Activated naive CD8-positive, alpha-beta T cell treated with anti-CD3 and anti-CD28 coated beads, Interleukin-2, amount 50 U/mL, for 24 hours (primary cell): Measurements from ENCODE around the gene ANO6.

Source experiments
- ATAC-seq: fragments of 150-1000 bp; cut with Tn5 transposase; one replicate; pipeline ENCODE4 v1.10.0; 2021
- DNase-seq: peaks from one replicate; pipeline ENCODE4 v3.0.0; 2021
- H3K27ac Mint-ChIP-seq: one replicate; pipeline ENCODE4 v1.8.0; 2021; ENCODE audit warnings: mild to moderate bottlenecking, mixed read lengths
- H3K27me3 Mint-ChIP-seq: one replicate; pipeline ENCODE4 v1.8.0; 2021; ENCODE audit warnings: mixed read lengths
- H3K36me3 Mint-ChIP-seq: one replicate; pipeline ENCODE4 v1.8.0; 2021; ENCODE audit warnings: low read depth, mixed read lengths
- H3K4me1 Mint-ChIP-seq: one replicate; pipeline ENCODE4 v1.8.0; 2021; ENCODE audit warnings: mixed read lengths
- H3K4me3 Mint-ChIP-seq: one replicate; pipeline ENCODE4 v1.8.0; 2021; ENCODE audit warnings: mild to moderate bottlenecking, moderate library complexity, mixed read lengths
- H3K9me3 Mint-ChIP-seq: one replicate; pipeline ENCODE4 v1.8.0; 2021; ENCODE audit warnings: mixed read lengths

Gene ANO6

DNA sequence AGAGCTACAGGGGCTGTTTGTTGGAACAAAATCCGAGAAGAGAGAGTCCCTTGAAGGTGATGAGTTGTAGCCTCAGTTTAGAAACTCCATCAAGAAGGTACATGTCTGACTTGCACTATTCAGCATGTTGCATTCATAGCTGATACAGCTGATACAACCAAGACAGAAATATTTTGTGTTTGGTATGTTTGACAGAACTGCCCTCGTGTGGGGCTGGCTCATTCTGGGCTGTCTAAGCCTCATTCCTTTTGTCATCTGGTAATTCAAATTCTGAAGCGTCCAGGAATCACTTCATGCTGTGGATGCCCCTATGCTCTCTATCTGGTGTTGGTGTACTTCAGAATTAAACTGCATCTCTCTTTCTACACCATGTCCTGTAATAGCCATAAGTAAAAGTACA is 126.3 kb downstream of the ANO6 start:
- no peak for ATAC-seq
- H3K27me3 Mint-ChIP-seq, result no peaks in the 10 kb centered on the region

DNA sequence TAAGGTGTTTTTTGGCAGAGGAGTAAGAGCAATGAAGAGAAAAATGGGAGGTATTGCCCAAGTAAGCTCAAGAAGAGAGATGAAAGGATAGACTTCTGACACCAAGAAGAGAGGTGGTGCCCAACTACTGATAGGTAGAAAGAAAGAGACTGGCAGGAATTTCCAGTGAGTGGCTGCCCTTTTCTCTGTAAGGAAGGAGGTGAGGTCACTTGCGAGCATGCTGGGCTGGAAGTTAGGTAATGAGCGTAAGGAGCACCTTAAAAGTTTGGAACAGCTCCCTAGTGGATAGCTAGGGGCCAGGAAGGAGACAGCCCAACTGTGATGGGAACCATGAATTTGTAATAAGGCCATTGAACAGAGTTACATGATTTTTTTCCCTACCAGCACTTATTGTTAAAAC is 127.0 kb downstream of the ANO6 start:
- no peak overlapping the region for H3K27ac Mint-ChIP-seq
- H3K9me3 Mint-ChIP-seq, result no peaks in the 10 kb centered on the region
- no peaks in the 10 kb centered on the region for H3K27me3 Mint-ChIP-seq
- H3K36me3 Mint-ChIP-seq, result peaks cover 9% of the 10 kb centered on the region
- ATAC-seq (peak; percentile 38), DNase-seq (no peak)
- no peak overlapping the region for H3K4me3 Mint-ChIP-seq
- H3K4me1 Mint-ChIP-seq, result peaks cover 10% of the 10 kb centered on the region

More for the DNA sequence above, 126.3 kb downstream of the ANO6 start:
- Mint-ChIP-seq H3K27ac (no peak overlapping the region), H3K36me3 (peaks cover 7% of the 10 kb centered on the region), H3K9me3 (no peaks in the 10 kb centered on the region), H3K4me3 (no peak overlapping the region), H3K4me1 (peaks cover 10% of the 10 kb centered on the region)
- no peak for DNase-seq

GRCh38 chr12:45343269-45344051 is 127.6 kb downstream of the ANO6 start:
- peaks cover 15% of the 10 kb centered on the region for H3K36me3 Mint-ChIP-seq
- no peaks in the 10 kb centered on the region for H3K27me3 Mint-ChIP-seq
- H3K4me3 Mint-ChIP-seq, result no peak overlapping the region
- DNase-seq, result no peak
- H3K4me1 Mint-ChIP-seq, result peaks cover 10% of the 10 kb centered on the region
- no peaks in the 10 kb centered on the region for H3K9me3 Mint-ChIP-seq
- no peak overlapping the region for H3K27ac Mint-ChIP-seq
- peak; percentile 99 for ATAC-seq

DNA sequence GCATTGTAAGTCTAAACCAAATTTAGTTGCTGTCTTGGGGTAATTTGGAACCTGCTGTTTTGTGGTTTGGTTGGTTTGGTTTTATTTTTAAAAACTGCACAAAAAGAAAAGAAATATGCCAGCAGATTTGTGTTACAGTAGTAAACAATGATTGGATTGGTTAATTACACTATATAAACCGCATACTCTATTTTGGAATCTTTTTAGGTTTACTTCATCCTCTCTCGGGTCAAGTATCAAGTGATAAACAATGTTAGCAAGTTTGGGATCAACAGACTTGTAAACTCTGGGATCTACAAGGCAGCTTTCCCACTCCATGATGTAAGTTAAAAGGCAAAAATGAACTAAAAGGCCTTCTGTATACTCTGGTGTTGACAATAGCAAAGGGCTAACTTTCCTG is 132.4 kb downstream of the ANO6 start:
- ATAC-seq (no peak), DNase-seq (no peak)
- H3K4me1 Mint-ChIP-seq, result peaks cover 2% of the 10 kb centered on the region
- H3K36me3 Mint-ChIP-seq, result peaks cover 51% of the 10 kb centered on the region
- no peak overlapping the region for H3K4me3 Mint-ChIP-seq
- H3K9me3 Mint-ChIP-seq, result no peaks in the 10 kb centered on the region
- no peak overlapping the region for H3K27ac Mint-ChIP-seq
- H3K27me3 Mint-ChIP-seq, result no peaks in the 10 kb centered on the region

GRCh38 chr12:45348986-45349385 is 133.1 kb downstream of the ANO6 start:
- Mint-ChIP-seq H3K27me3 (no peaks in the 10 kb centered on the region), H3K9me3 (no peaks in the 10 kb centered on the region), H3K4me1 (peaks cover 3% of the 10 kb centered on the region), H3K36me3 (peaks cover 52% of the 10 kb centered on the region), H3K4me3 (no peak overlapping the region), H3K27ac (no peak overlapping the region)
- ATAC-seq, result no peak
- no peak for DNase-seq

DNA sequence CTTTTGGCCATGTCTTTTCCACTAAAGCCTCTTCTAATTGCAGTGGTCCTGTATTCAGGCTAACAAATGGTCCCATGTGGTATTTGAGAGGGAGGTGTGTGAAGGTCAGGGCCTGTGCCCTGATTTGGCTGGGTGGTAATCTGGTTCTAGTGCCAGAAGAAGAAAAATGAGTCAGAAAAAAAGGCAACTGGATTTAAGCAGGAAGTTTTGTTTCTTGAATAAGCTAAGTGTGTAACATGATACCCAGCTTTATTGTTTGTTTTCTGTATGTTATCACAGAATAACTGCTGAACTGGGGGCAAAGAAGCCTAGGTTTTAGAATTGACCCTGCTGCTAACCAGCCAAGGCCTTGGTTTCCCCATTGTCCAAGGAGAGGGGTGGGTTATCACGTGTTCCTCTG is 134.0 kb downstream of the ANO6 start:
- DNase-seq (no peak), ATAC-seq (no peak)
- Mint-ChIP-seq H3K36me3 (peaks cover 57% of the 10 kb centered on the region), H3K4me1 (peaks cover 3% of the 10 kb centered on the region), H3K27me3 (no peaks in the 10 kb centered on the region), H3K4me3 (no peak overlapping the region), H3K9me3 (no peaks in the 10 kb centered on the region), H3K27ac (no peak overlapping the region)

GRCh38 chr12:45350861-45351260 is 135.0 kb downstream of the ANO6 start:
- H3K36me3 Mint-ChIP-seq, result peaks cover 63% of the 10 kb centered on the region
- H3K4me1 Mint-ChIP-seq, result peaks cover 3% of the 10 kb centered on the region
- no peaks in the 10 kb centered on the region for H3K9me3 Mint-ChIP-seq
- no peaks in the 10 kb centered on the region for H3K27me3 Mint-ChIP-seq
- no peak overlapping the region for H3K27ac Mint-ChIP-seq
- no peak overlapping the region for H3K4me3 Mint-ChIP-seq
- DNase-seq (no peak), ATAC-seq (no peak)

DNA sequence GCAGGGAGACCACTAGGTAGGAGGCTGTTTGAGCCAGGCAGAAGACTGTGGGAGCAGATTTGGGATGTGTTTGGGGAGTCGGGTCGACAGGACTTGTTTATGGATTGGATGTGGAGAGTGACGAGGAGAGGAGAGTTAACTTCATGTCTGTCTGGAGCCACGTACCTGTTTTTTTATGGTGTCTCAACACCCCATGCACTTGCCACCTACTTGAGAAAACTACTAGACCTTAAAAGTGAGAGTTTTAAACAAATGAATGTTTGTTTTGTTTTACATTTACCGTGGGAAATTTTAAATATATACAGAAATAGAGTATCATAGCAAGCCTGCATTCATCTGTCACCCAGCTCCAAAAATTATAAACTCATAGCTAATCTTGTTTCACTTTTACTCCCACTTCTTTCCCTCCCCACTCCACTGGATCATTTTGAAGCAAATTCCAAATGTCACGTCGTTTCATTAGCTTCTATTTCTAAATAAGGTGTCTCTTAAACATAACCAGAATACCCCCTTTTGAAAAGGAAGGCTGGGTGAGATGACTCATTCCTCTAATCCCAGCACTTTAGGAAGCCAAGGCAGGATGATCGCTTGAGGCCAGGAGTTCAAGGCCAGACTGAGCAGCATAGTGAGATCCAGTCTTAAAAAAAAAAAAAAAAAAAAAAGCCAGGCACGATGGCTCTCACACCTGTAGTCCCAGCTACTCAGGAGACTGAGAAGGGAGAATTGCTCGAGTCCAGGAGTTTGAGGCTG is 136.2 kb downstream of the ANO6 start:
- Mint-ChIP-seq H3K4me3 (no peak overlapping the region), H3K4me1 (peaks cover 3% of the 10 kb centered on the region), H3K27ac (peak overlapping the region; percentile 23), H3K36me3 (peaks cover 63% of the 10 kb centered on the region), H3K9me3 (no peaks in the 10 kb centered on the region), H3K27me3 (no peaks in the 10 kb centered on the region)
- ATAC-seq, result no peak
- no peak for DNase-seq

GRCh38 chr12:45353944-45354343 is 138.0 kb downstream of the ANO6 start:
- H3K27me3 Mint-ChIP-seq, result no peaks in the 10 kb centered on the region
- ATAC-seq (no peak), DNase-seq (no peak)
- H3K4me3 Mint-ChIP-seq, result no peak overlapping the region
- H3K9me3 Mint-ChIP-seq, result no peaks in the 10 kb centered on the region
- H3K36me3 Mint-ChIP-seq, result peaks cover 61% of the 10 kb centered on the region
- peaks cover 3% of the 10 kb centered on the region for H3K4me1 Mint-ChIP-seq
- H3K27ac Mint-ChIP-seq, result peak overlapping the region; percentile 23

- Mint-ChIP-seq H3K27me3 (no peaks in the 10 kb centered on the region), H3K9me3 (no peaks in the 10 kb centered on the region), H3K36me3 (peaks cover 60% of the 10 kb centered on the region), H3K27ac (peak overlapping the region; percentile 23), H3K4me1 (peaks cover 3% of the 10 kb centered on the region), H3K4me3 (no peak overlapping the region)
- DNase-seq (no peak), ATAC-seq (peak; percentile 24)
Measured at GRCh38 chr12:45354399-45354798, 138.5 kb downstream of the ANO6 start.

DNA sequence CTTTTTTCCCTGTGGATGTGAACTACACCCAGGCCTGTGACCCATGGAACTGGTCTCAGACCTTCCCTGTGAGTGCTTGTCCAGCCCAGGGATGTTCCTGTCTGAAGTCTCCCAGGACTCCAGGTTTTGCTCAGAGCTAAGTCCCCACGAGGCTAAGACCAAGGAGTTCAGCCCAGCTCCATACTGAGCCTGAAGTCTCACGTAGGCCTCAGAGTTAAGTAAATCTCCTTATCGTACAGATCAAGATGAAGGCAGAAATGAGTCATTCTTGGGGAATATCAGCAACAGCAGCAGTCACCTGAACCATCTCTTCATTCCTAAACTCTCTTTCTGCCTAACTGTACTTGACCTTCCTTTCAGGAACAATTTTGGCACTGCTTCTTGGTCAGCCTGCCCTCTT is 139.8 kb downstream of the ANO6 start:
- H3K27me3 Mint-ChIP-seq, result no peaks in the 10 kb centered on the region
- peaks cover 60% of the 10 kb centered on the region for H3K36me3 Mint-ChIP-seq
- no peak overlapping the region for H3K27ac Mint-ChIP-seq
- DNase-seq (no peak), ATAC-seq (no peak)
- H3K9me3 Mint-ChIP-seq, result no peaks in the 10 kb centered on the region
- H3K4me1 Mint-ChIP-seq, result peaks cover 3% of the 10 kb centered on the region
- no peak overlapping the region for H3K4me3 Mint-ChIP-seq

GRCh38 chr12:45356822-45357538 is 141.1 kb downstream of the ANO6 start:
- no peak overlapping the region for H3K27ac Mint-ChIP-seq
- H3K4me3 Mint-ChIP-seq, result no peak overlapping the region
- DNase-seq (no peak), ATAC-seq (no peak)
- no peaks in the 10 kb centered on the region for H3K27me3 Mint-ChIP-seq
- peaks cover 3% of the 10 kb centered on the region for H3K4me1 Mint-ChIP-seq
- peaks cover 7% of the 10 kb centered on the region for H3K9me3 Mint-ChIP-seq
- H3K36me3 Mint-ChIP-seq, result peaks cover 60% of the 10 kb centered on the region

DNA sequence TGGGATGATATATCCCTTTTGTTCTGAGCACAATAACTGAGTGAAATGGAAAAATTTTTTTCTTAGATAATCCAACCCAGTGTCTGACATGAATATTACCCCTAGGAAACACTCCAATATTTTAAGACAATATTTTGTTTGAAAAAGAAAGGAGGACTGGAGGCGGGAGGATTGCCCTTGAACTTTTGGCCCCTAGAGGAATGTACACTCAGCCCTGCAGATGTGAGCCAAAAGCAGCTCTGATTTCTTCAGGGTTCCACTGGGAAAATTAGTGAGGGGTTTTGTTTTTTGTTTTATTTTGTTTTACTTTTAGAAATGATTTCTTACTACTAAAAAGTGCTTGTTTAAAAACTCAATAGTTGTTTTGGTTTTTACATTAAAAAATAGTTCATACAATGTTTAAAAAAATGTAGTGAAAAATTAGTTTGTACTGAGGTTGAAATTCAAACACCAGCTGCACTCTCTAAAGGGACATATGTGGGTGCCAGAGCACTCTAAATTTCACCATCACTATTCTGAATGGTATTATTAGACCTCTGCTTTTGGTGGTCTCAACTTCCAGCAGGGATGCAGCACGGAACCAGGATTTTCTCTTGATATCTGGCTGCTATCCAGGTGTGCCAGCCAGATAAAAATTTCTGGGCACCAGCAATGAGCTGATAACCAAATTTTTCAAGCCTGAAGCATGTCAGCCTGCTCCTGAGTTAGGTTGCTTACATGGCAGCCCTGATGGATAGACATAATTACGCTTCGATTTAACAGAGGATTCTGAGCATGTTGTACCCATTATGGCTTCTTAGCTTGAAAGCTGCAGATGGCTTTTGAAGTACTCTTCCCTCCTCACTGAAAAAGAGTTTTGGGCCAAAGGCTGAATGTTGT is 141.9 kb downstream of the ANO6 start:
- H3K36me3 Mint-ChIP-seq, result peaks cover 64% of the 10 kb centered on the region
- ATAC-seq, result no peak

GRCh38 chr12:45362291-45362690 is 146.4 kb downstream of the ANO6 start:
- Mint-ChIP-seq H3K4me1 (no peaks in the 10 kb centered on the region), H3K27me3 (no peaks in the 10 kb centered on the region), H3K27ac (no peak overlapping the region), H3K36me3 (peaks cover 70% of the 10 kb centered on the region), H3K9me3 (peaks cover 33% of the 10 kb centered on the region), H3K4me3 (no peak overlapping the region)
- no peak for DNase-seq
- no peak for ATAC-seq

More for the DNA sequence above, 141.9 kb downstream of the ANO6 start:
- H3K27me3 Mint-ChIP-seq, result no peaks in the 10 kb centered on the region
- H3K4me3 Mint-ChIP-seq, result no peak overlapping the region
- peaks cover 3% of the 10 kb centered on the region for H3K4me1 Mint-ChIP-seq
- H3K9me3 Mint-ChIP-seq, result peaks cover 14% of the 10 kb centered on the region
- DNase-seq, result no peak
- no peak overlapping the region for H3K27ac Mint-ChIP-seq
